AG20443 (cell line): ENCODE results near the gene ASB18.
"Not testable (repeated sequence)": the region's sequence is repeated elsewhere in the genome, so short reads cannot be mapped to it uniquely, and the experiment has no call there.

Experiments
- DNase-seq: peaks from one replicate; pipeline ENCODE4 v3.0.0; 2012; ENCODE audit warnings: low spot score, mixed read lengths

The ASB18 gene

DNA sequence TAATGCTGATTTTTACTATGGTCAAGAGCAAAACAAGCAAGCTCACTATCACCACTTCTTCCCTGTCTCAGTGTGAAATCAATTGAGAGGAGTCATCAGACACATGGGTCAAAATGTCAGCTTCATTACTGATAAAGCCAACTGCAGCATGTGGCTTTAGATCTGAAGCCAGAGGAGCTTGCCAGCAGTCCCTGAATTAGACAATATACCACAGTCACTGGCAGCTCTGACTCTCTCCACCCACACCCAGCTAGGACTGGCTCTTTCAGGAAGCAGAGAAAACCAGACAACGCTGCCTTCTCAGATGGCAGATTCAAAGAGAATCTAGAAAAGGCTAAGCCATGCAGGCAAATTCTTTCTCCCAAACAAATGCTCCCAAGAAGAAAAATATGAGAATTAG is 20.0 kb upstream of the ASB18 start:
- no peak for DNase-seq

DNA sequence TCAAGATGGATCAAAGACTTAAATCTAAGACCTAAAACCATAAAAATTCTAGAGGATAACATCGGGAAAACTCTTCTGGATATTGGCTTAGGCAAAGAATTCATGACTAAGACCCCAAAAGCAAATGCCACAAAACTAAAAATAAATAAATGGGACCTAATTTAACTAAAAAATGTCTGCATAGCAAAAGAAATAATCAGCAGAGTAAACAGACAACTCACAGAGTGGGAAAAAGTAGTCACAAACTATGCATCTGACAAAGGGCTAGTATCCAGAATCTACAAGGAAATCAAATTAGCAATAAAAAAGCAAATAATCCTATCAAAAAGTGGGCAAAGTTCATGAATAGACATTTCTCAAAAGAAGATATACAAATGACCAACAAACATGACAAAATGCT is 18.2 kb upstream of the ASB18 start:
- DNase-seq = no peak

DNA sequence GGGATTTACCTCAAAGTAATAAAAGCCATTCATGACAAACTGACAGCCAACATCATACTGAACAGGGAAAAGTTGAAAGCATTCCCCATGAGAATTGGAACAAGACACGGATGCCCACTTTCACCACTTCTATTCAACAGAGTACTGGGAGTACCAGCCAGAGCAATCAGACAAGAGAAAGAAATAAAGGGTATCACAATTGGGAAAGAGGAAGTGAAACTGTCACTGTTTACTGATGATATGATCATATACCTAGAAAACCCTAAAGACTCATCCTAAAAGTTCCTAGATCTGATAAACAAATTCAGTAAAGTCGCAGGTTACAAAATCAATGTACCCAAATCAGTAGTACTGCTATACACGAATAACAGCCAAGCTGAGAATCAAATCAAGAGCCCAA is 17.2 kb upstream of the ASB18 start:
- no peak for DNase-seq

DNA sequence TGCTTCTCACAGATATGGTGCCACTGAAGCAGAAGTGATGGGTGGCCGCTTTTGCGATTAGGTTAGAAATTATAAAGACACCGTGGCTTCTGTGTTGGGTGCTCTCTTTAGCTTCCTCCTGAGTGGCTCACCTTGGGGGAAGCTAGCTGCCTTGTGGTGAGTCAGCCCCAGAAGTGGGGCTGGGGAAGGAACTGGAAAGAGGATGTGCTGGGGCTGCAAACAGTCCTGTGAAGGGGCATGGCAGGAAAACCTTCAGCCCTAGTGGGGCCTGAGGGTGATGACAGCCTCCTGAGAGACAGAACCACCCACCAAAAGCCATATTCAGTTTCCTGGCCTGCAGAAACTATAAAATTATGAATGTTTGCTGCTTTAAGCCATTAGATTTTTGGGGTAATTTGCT is 8.9 kb upstream of the ASB18 start:
- no peak for DNase-seq

DNA sequence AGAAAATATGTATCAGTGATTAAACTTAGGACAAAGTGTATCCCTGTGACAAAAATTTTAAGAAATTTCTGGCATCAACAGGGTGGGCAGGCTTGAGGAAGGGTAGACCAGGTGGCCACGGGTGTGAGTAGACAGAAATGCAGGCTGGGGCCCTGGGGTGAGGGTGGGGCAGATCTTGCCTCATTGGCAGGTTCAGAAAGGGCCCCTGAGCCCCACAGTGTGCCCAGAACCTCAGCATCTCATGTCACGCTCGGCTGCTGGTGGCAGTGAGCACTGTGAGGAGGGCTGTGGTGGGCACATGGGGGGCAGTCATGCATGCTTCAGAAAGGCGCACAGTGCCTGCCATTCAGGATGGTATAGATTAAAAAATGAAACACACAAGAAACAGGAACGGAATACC is 7.6 kb upstream of the ASB18 start:
- no peak for DNase-seq

DNA sequence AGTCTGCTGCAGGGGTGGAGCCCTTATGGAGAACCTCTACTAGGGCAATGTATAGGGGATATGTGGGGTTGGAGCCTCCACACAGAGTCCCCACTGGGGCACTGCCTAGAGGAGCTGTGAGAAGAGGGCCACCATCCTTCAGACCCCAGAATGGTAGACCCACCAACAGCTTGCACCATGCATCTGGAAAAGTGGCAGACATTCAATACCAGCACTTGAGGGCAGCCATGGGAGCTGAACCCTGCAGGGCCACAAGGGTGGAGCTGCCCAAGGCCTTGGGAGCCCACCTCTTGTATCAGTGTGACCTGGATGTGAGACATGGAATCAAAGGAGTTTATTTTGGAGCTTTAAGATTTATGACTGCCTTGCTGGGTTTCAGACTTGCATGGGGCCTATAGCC is 5.7 kb upstream of the ASB18 start:
- not testable (repeated sequence) for DNase-seq

DNA sequence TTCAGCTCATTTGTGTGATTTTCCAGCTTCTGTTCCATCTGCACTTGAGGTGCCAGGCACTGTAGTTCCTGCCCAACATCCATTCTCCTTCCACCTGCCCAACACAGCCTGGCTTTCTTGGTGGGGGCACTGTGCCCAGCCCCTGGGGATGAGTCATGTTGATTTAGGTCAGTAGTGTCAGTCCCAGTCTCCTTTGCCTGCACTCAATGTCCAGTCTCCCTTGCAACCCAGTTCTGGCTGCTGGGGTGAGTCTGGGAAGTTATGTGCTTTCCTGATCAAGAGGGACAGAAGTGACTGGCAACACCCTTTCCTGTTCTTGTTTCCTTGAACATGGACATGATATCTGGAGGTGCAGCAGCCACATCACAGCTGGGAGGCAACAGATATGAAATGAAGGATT is 1.5 kb upstream of the ASB18 start:
- no peak for DNase-seq

DNA sequence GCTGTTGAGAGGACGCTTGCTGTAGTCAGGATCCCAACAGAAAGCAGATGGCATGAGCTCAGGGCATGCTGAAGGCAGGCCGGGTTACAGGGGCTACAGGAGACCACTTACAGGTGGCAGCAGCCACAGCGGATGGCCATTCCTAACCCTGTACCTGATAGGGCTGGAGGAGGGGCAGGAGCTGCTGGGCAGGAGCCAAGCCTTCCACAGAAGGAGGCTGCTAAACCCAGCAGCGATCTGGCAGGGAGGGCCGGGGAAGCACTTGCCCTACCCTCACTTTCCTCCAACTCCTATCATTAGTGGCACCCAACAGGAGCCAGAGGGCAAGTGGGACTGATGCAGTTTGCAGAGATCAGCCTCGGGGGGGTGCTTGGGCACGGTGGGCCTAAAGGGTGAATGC is 2.0 kb downstream of the ASB18 start:
- no peak for DNase-seq

DNA sequence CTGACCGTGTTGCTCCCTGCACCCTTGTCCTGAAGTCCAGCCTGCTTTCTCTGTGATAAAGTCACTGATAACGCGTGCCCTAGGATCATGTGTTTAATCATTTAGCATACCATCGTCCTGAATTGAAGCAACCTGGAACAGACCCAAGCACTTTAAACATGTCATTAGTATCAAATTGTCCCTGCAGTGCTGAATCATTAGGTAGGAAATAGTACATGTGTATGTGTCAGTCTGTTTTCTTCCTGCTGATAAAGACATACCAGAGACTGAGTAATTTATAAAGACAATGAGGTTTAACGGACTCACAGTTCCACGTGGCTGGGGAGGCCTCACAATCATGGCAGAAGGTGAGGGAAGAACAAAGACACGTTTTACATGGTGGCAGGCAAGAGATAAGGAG is 2.8 kb downstream of the ASB18 start:
- DNase-seq = no peak

DNA sequence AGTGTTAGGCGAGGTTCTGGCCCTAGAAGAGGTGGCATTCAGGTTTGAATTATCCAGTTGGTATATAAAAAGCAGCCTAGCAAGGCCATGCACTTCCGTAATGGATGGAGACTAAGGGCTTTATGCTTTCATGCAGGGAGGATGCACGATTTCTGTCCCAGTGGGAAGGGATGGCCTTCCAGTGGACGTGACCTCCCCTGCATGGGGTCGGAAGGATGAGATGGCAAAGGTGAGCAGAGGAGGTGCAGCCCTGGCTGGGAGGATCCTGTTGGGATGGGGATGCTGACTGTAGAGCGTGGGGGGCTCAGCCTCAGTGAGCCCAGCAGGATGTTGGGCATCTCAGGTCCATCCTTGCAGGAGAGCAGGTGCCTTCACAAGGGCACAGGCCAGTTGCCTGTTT is 4.8 kb downstream of the ASB18 start:
- DNase-seq = no peak

DNA sequence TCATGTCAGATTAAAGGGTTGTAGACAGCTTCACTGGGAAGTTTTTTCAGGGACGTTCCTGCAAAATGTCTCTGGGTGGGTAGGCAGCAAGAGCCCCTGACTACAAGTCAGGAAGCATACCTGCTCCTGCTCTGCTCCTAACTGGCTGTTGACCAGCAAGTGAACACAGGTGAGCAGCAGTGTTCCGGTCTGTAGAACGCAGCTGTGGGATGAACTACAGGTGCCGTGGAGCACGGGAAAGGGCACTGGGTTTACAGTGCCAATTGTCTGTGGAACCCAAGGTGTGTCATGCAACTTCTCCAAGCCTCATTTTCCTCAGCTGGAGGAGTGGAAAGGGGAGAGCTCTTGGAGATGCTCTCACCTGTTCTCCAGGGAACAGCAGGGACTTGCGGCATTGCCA is 6.6 kb downstream of the ASB18 start:
- DNase-seq = no peak

DNA sequence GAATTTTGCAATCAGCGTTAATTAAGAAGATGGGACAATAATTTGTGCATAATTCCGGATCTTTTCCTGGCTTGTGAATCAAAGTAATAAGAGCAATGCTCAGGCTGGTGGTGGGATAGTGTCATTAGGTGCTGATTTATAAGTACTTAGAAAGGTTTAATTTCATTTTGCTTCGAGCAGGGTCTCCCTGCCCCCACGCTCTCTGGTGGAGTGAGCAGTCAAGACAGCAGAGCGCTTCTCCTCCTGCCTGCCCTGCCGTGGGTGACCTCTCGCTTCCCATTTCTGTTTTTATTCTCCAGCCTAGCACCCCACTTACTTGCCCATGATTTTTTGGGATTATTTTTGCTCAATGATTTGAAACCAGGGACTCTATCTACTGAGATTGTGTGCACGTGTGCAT is 7.1 kb downstream of the ASB18 start:
- DNase-seq = no peak

DNA sequence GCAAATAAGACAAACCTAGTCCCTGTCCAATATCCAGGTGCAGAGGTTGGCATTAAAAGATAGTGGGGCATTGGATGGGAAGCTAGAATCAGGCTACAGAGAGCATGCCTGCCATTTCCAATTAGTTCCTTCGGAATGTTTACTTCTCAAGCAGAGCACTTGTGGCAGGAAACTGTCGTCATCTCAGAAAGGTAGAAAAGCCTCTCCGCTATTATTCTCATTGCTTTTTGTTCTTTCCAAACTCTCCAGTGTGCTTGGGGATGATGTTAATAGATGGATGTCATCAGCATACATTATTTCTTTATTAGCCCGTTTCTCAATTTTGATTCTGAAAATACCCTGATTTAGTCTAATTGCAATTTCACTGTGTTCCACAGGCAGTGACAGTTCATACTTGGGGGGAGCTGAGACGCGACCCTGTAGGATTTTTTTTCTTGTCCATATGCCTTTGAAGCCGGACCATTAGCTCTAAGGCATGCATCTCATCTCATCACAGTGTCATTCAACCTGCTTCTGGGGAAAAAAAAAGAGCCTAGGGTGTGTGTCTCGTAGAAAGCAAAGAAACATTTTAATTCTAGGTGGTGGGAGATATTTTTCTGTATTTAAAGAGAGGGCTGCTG is 7.7 kb downstream of the ASB18 start:
- no peak for DNase-seq

DNA sequence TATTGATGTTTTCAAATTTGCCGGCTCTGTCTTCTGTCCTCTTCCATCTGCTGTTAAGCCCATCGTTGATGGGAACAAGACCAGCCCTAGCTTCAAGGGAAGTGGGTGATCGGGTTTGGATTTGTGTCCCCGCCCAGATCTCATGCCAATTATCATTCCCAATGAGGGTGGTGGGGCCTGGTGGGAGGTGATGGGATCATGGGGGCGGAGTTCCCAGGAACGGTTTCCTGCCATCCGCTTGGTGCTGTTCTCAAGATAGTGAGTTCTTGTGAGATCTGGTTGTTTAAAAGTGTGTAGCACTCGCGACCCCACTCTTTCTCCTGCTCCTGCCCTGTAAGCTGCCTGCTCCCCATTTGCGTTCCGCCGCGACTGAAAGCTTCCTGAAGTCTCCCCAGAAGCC is 9.5 kb downstream of the ASB18 start:
- DNase-seq = no peak

DNA sequence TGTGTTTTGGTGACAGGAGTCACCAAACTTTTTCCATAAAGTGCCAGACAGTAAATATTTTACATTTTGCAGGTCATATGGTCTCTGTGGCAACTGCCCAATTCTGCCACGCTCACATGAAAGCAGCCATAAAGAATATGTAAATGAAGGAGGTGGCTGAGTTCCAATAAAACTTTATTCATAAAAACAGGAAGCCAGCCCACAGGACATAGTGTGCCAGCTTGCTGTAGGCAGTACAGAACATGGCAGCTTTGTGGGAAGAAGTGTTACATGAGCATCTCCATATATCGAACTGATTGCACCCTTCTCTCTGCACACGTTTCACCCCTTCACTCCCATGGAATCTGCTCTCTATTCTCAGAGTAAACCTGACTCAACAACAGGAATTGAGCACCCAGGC is 10.2 kb downstream of the ASB18 start:
- no peak for DNase-seq

DNA sequence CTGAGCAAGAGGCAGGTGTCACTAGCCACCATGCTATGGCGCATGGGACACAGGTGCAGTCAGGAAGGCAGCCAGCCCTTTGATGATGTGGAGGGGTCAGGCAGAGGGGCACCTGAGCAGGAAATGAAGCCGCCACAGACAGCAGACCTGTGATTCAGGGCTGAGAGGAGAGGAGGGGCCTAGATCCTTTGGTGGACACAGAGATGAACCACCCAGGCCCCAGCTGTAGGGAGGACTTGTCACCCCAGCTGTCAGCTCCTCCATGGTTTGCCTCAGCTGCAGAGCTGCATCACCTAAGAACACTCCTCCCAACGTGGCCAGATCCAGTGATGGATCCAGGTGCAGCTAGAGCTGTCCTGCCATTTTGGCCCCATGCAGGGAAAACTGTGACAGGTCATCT is 11.6 kb downstream of the ASB18 start:
- no peak for DNase-seq

DNA sequence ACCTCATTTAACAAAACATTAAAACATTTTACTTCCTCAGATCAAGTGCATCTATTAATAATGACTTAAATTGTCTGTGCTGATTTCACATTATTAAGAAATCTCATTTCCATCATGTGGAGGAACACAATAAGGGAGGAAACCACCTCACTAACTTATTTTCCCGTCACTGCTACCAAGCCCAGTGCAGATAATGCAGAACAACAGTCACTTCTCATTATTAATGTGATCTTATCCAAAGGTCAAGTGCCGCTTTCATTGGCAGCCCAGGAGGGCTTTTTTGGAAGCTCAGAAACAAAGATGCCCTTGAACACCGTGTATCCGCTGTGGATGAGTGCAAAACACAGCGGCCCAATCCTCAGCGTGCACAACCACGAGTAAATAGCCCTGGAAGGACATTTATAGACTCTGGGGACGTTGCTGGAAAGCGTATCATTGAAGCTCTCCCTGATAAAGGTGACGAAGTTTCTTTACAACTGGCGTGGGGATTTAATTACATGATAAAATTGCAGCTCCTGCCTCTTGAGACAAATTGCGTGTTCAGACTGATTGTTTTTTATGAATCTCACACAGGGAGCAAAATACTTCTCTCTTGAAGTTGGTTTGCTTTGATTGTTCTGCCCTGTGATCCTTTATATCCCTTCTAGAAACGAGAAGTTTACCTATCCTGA is 13.2 kb downstream of the ASB18 start:
- no peak for DNase-seq

DNA sequence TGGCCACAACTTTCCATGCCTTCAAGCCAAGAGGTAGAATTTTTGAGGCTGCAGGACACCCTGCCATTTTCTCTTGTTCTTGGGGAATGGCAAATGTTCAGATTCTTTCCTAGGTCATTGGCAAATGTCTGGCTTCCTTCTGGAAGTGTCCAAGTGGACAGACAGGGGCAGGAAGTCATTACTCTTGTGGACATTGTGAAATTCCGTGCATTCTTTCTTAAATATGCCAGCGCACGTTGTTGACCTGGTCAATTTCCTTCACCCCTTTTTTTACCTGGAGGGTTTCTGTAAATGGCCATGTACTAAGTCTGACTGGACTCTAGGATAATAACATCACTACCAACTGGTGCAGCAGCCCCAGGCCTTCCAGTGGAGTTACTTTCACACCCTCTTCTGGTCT is 13.9 kb downstream of the ASB18 start:
- no peak for DNase-seq

DNA sequence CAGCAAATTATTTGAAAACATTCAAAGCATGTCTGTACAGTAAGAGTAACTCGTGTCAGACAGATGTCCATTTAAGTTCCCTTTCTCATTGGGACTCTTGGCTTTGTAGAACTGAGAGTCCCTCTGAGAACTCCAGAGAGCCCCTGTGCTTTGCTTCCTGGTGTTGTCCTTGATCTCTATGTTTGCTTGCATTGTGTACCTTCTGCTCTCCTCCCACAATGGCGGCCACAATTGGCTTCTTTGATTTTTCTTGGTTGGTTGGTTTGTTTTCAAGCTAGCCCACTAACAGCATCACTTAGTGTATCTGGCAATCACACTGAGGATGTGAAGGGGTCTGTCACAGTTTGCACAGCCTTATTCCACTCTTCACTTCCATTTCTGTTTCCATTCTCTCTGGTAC is 15.1 kb downstream of the ASB18 start:
- no peak for DNase-seq

DNA sequence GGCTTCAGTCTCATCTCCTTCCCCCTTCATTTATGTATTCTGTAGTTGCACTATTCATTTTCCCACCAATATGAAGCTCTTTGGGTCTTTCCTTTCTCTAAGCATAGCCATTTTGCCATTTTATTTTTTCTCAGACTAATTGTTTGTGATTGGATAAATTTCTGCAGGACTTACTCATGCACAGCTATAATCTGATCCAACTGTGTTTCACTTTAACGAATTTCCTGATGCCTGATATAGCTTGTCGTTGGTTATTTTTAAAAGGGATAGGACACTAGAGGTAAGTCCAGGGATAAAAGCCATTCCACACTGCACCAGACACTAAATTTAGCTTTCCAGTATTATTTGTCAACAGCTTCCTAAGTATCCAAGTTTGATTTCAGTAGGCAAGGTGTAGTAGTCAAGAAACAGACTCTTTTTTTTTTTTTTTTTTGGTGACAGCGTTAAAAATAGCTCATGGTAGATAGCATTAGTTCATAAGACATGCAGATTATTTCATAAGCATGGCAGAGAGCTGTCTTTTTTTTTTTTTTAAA is 17.4 kb downstream of the ASB18 start:
- DNase-seq = no peak

DNA sequence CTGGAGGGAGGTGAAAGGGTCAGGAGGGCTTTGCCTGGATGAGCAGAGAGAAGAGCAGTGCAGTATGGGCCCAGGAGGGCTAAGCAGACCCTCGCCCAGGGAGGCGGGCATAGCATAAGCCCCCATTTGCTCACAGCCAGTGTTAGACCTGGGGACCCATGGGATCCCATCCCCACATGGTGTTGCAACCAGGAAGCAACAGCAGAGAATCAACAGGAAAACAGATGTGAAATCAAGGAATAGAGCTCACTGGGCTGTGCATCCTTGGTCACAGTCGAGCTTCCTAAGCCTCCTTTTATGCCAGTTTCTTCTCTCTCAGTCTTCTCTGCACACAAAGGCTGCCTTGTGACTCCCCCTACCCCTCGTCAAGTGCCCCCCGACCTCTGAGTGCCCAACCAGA is 19.9 kb downstream of the ASB18 start:
- DNase-seq = no peak

DNA sequence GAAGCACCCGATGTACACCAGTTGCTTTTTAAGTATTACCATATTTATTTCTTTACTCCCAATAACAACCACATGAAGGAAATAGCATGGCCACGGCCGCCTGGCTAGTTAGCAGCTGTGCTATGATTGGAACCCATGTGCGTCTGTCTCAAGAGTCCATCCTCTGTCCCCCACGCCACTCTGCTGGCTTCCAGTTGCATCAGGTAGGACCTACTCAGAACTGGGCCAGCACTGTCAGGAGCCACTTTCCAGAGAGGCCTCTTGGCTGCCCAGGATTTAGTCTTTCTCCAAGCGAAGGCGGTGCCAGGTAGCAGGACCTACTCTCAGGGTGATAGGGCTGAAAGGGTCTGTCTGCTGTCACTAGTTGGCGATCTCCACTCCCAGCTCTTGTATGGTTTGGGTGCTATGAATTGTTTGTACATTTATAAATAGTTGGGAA is 22.1 kb downstream of the ASB18 start:
- DNase-seq = no peak

DNA sequence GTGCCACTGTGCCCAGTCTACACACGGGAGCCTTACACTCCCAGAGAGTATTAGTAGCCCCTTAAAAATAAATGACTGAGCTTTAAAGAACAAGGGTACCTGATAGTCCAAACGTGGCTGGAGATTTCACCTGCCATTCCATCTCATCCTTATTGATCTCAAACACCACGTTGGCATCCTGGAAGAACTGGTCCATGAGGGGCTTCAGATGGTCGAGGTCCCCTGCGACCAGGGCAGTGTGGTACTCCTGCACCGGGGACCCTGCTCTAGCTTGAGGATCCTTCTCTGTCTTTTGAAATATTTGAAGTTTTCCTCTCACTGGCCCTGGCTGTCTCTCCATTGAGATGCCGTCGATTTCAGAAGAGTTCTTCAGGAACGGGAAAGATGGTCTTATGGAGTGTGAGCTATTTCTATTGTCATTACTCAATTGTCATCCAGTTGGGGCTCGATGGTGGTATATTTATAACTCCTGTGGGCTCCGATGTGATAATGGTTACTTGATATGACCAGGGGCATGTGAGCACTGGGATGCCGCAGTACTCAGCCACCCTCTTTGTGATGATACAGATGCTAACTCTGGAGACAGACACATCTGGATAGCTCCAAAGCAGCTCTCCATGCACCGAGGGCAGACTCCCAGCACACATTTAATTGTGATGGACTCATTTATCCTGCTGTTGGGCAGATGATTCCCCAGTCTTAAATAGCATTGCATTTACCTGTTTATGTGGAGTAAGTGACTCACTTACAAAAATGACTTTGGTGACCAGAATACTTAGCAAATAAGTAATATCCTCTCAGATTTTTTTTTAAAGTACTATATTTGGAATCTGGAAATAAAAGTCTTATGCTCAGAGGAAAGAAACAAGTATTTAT is 22.8 kb downstream of the ASB18 start:
- DNase-seq = no peak
